HepG2 (cell line): Measurements from ENCODE around the gene GRID1. TPM values are rescaled to one million over a fixed set of nuclear protein-coding genes. Genes with fewer than 3 reads are reported as not detected.

Experiments used
- ATAC-seq: fragments of 200-7000 bp; cut with Tn5 transposase; 3 replicates; pipeline ENCODE4 v1.9.1; 2020; ENCODE audit warnings: mild to moderate bottlenecking, moderate library complexity
- BruUV-seq: library from RNA; stranded (reverse); fragments of 400-500 nt; replicated peaks from 2 replicates; lab custom pipeline; 2021; lab: Mats Ljungman, UMichigan
- CTCF ChIA-PET: fragments of 300-600 bp; formaldehyde crosslinking; extraction: SDS; loops from one replicate; lab custom pipeline; 2021; ENCODE audit warnings: low total read pairs, inconsistent platforms, low intra/inter-chr PET ratio; lab: Yijun Ruan, JAX
- POLR2A ChIA-PET: fragments of 350-600 bp; sonication (Branson Sonifier 250); formaldehyde crosslinking; loops from one replicate; lab custom pipeline; 2020; ENCODE audit warnings: antibody characterized with exemption, inconsistent platforms; lab: Yijun Ruan, JAX
- DNase-seq: peaks from one replicate; pipeline ENCODE4 v3.0.0-alpha.2; 2015; ENCODE audit warnings: low spot score
- FAIRE-seq: peaks from 3 replicates; lab custom pipeline; 2011; peaks lifted over from hg19 to GRCh38; lab: Jason Lieb, UNC
- H2AFZ ChIP-seq: one replicate; pipeline ENCODE4 v1.6.1; 2011; ENCODE audit warnings: low read length, inconsistent platforms
- H3K27ac ChIP-seq: fragments of 300-600 bp; 3 replicates; pipeline ENCODE4 v1.8.0; 2011; ENCODE audit warnings: mixed run types, mild to moderate bottlenecking, mixed read lengths, low read length, inconsistent platforms; ENCODE audit not compliant: insufficient read depth; ENCODE audit errors: extremely low read length
- H3K27me3 ChIP-seq, 2 experiments: fragments of 200-600 bp in 1 of 2; 2 replicates in 1 of 2; 3 replicates in 1 of 2; pipeline versions ENCODE4 v1.6.0 to v1.8.0; 2011; ENCODE audit warnings: low read length in 2 of 2, mild to moderate bottlenecking in 2 of 2, moderate library complexity in 2 of 2, inconsistent platforms in 1 of 2; ENCODE audit not compliant: insufficient read depth in 2 of 2, control insufficient read depth in 1 of 2
- H3K36me3 ChIP-seq, 2 experiments: fragments of 200-600 bp in 1 of 2; replicated peaks in 1 of 2; 2 replicates in 1 of 2; 3 replicates in 1 of 2; pipeline versions ENCODE4 v1.5.1 to v1.8.0; 2011; ENCODE audit warnings: low read length in 2 of 2, inconsistent platforms in 1 of 2; ENCODE audit not compliant: insufficient read depth in 2 of 2, control insufficient read depth in 1 of 2
- H3K4me1 ChIP-seq: 2 replicates; pipeline ENCODE4 v1.5.1; 2012; ENCODE audit warnings: low read length, inconsistent platforms; ENCODE audit not compliant: insufficient read depth
- H3K4me2 ChIP-seq: 2 replicates; pipeline ENCODE4 v1.6.0; 2011; ENCODE audit warnings: low read depth, low read length, inconsistent platforms
- H3K4me3 ChIP-seq, 3 experiments: fragments of 200-600 bp in 1 of 3; sonication (generic), shearing (Covaris generic) in 1 of 3; replicated peaks in 1 of 3; 2 replicates each; pipeline ENCODE4 v1.5.1; 2011 to 2016; ENCODE audit warnings: low read length in 3 of 3, inconsistent platforms in 2 of 3, low read depth in 2 of 3, mild to moderate bottlenecking in 2 of 3, control low read depth in 1 of 3, mixed read lengths in 1 of 3; ENCODE audit not compliant: insufficient read depth in 1 of 3
- H3K79me2 ChIP-seq: one replicate; pipeline ENCODE4 v1.6.1; 2011; ENCODE audit warnings: low read length, inconsistent platforms; ENCODE audit not compliant: insufficient read depth
- H3K9ac ChIP-seq: 2 replicates; pipeline ENCODE4 v1.6.0; 2011; ENCODE audit warnings: mild to moderate bottlenecking, low read depth, low read length, inconsistent platforms; ENCODE audit not compliant: insufficient read depth
- H3K9me3 ChIP-seq: 2 replicates; pipeline ENCODE4 v1.5.1; 2012; ENCODE audit warnings: mild to moderate bottlenecking, low read length
- H4K20me1 ChIP-seq: 2 replicates; pipeline ENCODE4 v1.6.0; 2011; ENCODE audit warnings: inconsistent platforms, mild to moderate bottlenecking, low read length, moderate library complexity; ENCODE audit not compliant: insufficient read depth
- ARID3A ChIP-seq: IDR thresholded peaks from 2 replicates; pipeline ENCODE4 v1.6.1; 2012; ENCODE audit warnings: low read depth, low read length, improper control_type of control experiment
- CBX2 ChIP-seq, 2 experiments: fragments of 200-600 bp in 1 of 2; sonication (generic); formaldehyde crosslinking in 1 of 2; IDR thresholded peaks; 2 replicates each; pipeline versions ENCODE4 v1.7.0 to v1.8.1; 2018 to 2022; ENCODE audit warnings: low read depth in 2 of 2, low read length in 1 of 2, mild to moderate bottlenecking in 1 of 2, missing genetic modification reagents in 1 of 2
- FOSL2 ChIP-seq: sonication (generic); formaldehyde crosslinking; IDR thresholded peaks from 2 replicates; pipeline ENCODE4 v1.4.0; 2020; ENCODE audit warnings: missing genetic modification reagents
- HIC2 ChIP-seq: sonication (generic); formaldehyde crosslinking; IDR thresholded peaks from 2 replicates; pipeline ENCODE4 v1.9.0; 2022; ENCODE audit warnings: low read depth, missing genetic modification reagents
- IRX3 ChIP-seq: sonication (generic); formaldehyde crosslinking; IDR thresholded peaks from 2 replicates; pipeline ENCODE4 v1.8.1; 2023; ENCODE audit warnings: mild to moderate bottlenecking, low read depth, missing genetic modification reagents, borderline replicate concordance
- JDP2 ChIP-seq: sonication (generic); formaldehyde crosslinking; IDR thresholded peaks from 2 replicates; pipeline ENCODE4 v1.8.1; 2022; ENCODE audit warnings: missing genetic modification reagents, borderline replicate concordance
- MAF1 ChIP-seq: sonication (generic); formaldehyde crosslinking; IDR thresholded peaks from 2 replicates; pipeline ENCODE4 v1.5.0; 2020; ENCODE audit warnings: missing genetic modification reagents, borderline replicate concordance
- PHF21A ChIP-seq: sonication (generic); formaldehyde crosslinking; IDR thresholded peaks from 2 replicates; pipeline ENCODE4 v1.5.0; 2020; ENCODE audit warnings: mild to moderate bottlenecking, missing genetic modification reagents
- SNAI1 ChIP-seq: sonication (generic); formaldehyde crosslinking; IDR thresholded peaks from 2 replicates; pipeline ENCODE4 v1.5.0; 2020; ENCODE audit warnings: mild to moderate bottlenecking, missing genetic modification reagents, borderline replicate concordance
- TARDBP ChIP-seq: sonication (generic); formaldehyde crosslinking; IDR thresholded peaks from 2 replicates; pipeline ENCODE4 v1.8.0; 2022; ENCODE audit warnings: mild to moderate bottlenecking, missing genetic modification reagents
- ZNF703 ChIP-seq: sonication (generic); formaldehyde crosslinking; IDR thresholded peaks from 2 replicates; pipeline ENCODE4 v1.5.1; 2020; ENCODE audit warnings: missing genetic modification reagents, mild to moderate bottlenecking, moderate library complexity, borderline replicate concordance
- ZSCAN21 ChIP-seq: sonication (generic); formaldehyde crosslinking; IDR thresholded peaks from 2 replicates; pipeline ENCODE4 v1.8.0; 2022; ENCODE audit warnings: mild to moderate bottlenecking, missing genetic modification reagents, moderate library complexity, borderline replicate concordance
- WGBS: methylation state at CpG from one replicate; pipeline ENCODE4 v1.1.6; 2017; ENCODE audit warnings: low lambda C conversion rate; 5-methylcytosine and 5-hydroxymethylcytosine counted together
- in situ Hi-C: cut with HindIII; loops from 2 replicates; pipeline ENCODE4 v1.10.0; 2017; ENCODE audit warnings: low pct_unique_long_range_greater_than_20kb; ENCODE audit not compliant: extremely low pct_ligation_motif_present
- intact Hi-C: fragments of 100-400 bp; cut with micrococcal nuclease; formaldehyde crosslinking; loops from one replicate; pipeline ENCODE4 v1.10.0; 2022; ENCODE audit not compliant: unreplicated experiment
- polyA plus RNA-seq, 8 experiments: library from polyadenylated mRNA; depleted of rRNA in 3 of 8; stranded (reverse) in 7 of 8; unstranded in 1 of 8; fragments of >200 nt; fragmentation: Illumina TruSeq in 4 of 8; extraction: Trizol in 4 of 8; gene quantifications; 2 replicates each; pipeline versions ENCODE4 v1.2.1 to v1.2.3, GENCODE V29; 2011 to 2016; ENCODE audit warnings: low read depth in 4 of 8, missing spikeins in 1 of 8, mixed read lengths in 1 of 8; ENCODE audit not compliant: insufficient read depth in 1 of 8
- total RNA-seq, 5 experiments: library from RNA; depleted of rRNA; stranded (reverse); fragments of >200 nt; fragmentation: Illumina TruSeq; extraction: Trizol; gene quantifications; 2 replicates each; pipeline ENCODE4 v1.2.3, GENCODE V29; 2016; ENCODE audit warnings: low read depth in 1 of 5

GRID1 gene
- total and polyA plus RNA-seq, 2 of the 13 experiments (the other 11 are each of a cell fraction or from before 2014, with no cell fraction given): 0.05 TPM; not detected in 1

GRCh38 chr10:86295791-86296190, 70.8 kb downstream of the GRID1 start:
- Histone ChIP-seq H3K4me3 (no peak overlapping the region), H3K9me3 (no peaks in the 10 kb centered on the region), H3K9ac (no peak overlapping the region), H4K20me1 (no peaks in the 10 kb centered on the region), H2AFZ (no peak overlapping the region), H3K27ac (no peak overlapping the region), H3K4me2 (no peak overlapping the region), H3K27me3 (peaks cover 1 to 21% of the 10 kb centered on the region in 2 experiments; a peak in 3 of 5 replicates), H3K36me3 (no peaks in the 10 kb centered on the region), H3K4me1 (no peaks in the 10 kb centered on the region), H3K79me2 (no peaks in the 10 kb centered on the region)
- FAIRE-seq (no peak), ATAC-seq (no peak), DNase-seq (no peak)
- 27% methylated on average over 2 of the region's 3 CpGs for WGBS
- TF ChIP-seq SNAI1 (CRISPR knock-in tag) (no peak), ARID3A (no peak), FOSL2 (no peak), JDP2 (CRISPR knock-in tag) (no peak), IRX3 (CRISPR knock-in tag) (no peak), HIC2 (CRISPR knock-in tag) (no peak), PHF21A (no peak), CBX2 (IDR thresholded peaks at IDR 0.05; ENCODE audit: low read depth, low read length) (no peak), CBX2 (CRISPR knock-in tag; IDR thresholded peaks at IDR 0.05; ENCODE audit: low read depth) (no peak), MAF1 (CRISPR knock-in tag) (no peak), ZSCAN21 (CRISPR knock-in tag) (no peak), ZNF703 (no peak), TARDBP (CRISPR knock-in tag) (no peak)
- ChIA-PET POLR2A (no interaction called here), CTCF (no interaction called here)
- in situ Hi-C loops: no loop called here
- intact Hi-C loops: no loop called here
- no TSS peak for BruUV-seq
